M059J (cell line): ENCODE results near the gene DZIP3. TPM values are rescaled to one million over a fixed set of nuclear protein-coding genes. Genes with fewer than 3 reads are reported as not detected.

ENCODE experiments used
- DNase-seq: peaks from one replicate; pipeline ENCODE4 v3.0.0-alpha.2; 2012; ENCODE audit warnings: low read depth
- total RNA-seq: library from RNA; depleted of rRNA; stranded (reverse); fragments of >200 nt; shearing (Covaris generic); gene quantifications from 2 replicates; pipeline ENCODE4 v1.2.3, GENCODE V29; 2014; rRNA removed

Gene DZIP3
- total RNA-seq, 1 experiment from 2014 or later = 14.6 TPM

DNA sequence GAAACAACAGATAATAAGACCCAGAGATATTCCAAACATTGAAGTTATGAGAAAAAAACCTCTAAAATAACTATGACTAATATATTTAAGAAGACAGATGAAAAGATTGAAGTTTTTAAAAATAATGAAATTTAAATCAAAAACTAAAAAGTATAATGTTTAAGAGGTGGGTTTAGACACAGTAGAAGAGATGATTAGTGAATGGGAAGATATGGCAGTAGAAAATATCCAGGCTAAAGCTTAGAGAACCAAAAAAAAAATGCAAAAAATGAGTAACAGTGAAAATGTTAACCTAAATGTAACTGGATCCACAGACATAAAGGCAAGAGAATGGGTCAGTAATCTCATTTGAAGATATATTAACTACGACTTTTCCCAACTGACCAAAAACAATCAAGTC, 115.5 kb downstream of the DZIP3 start:
- no peak for DNase-seq

GRCh38 chr3:108713009-108713516, 123.5 kb downstream of the DZIP3 start:
- DNase-seq = no peak

- DNase-seq = no peak
Measured at GRCh38 chr3:108713816-108714215, 124.3 kb downstream of the DZIP3 start.

DNA sequence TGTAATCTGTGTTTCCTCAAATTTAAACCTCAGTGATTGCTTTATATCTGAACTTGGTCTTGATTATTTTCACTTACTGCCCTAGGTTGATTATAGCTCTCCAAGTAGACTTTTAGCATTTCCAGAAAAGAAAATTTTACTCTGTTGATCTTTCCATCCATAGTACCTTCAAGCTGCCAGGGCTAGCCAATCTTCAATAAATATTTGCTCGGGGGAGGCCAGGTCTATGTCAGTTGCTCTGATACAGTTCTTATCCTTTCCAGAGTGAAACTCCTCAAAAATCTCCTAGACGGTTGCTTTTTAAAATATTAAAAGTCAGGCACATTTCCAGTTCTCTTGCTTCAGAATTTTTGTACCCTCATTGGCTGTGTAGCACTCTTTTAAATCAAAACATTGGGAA, 128.9 kb downstream of the DZIP3 start:
- DNase-seq = no peak

DNA sequence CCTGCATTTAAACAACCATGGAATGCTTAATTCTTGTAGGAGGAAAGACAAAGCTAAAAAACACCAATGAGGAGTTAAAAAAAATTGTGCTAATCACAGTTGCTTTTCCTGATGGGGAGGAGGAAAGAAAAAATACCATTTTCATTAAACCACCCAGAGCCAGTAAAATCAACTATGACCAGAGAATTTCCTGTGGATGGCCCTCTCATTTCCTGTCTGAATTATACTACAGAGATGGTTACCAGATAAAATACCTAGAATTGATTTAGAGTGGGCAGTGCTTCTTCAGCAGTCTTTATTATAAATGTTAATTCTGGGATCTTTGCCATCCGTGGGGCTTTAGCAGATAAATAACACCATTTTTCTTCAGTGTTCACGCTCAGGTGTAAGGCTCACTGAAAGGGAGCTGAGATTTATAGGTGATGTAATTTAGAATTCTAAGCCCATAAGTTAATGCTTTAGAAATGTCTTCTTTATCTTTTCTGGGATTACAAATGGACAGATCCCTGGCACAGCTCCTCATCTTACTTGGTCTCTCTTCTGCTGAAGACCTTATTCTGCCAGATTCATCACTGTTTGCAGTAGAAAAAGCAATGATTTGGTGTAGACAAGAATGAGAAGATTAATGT, 129.8 kb downstream of the DZIP3 start:
- peak; percentile 22 for DNase-seq

GRCh38 chr3:108722724-108723123, 133.2 kb downstream of the DZIP3 start:
- DNase-seq = no peak

- DNase-seq = no peak
Measured at GRCh38 chr3:108724101-108724500, 134.6 kb downstream of the DZIP3 start.

GRCh38 chr3:108728105-108728504, 138.6 kb downstream of the DZIP3 start:
- no peak for DNase-seq

- DNase-seq = no peak
Measured at GRCh38 chr3:108728934-108729333, 139.4 kb downstream of the DZIP3 start.

DNA sequence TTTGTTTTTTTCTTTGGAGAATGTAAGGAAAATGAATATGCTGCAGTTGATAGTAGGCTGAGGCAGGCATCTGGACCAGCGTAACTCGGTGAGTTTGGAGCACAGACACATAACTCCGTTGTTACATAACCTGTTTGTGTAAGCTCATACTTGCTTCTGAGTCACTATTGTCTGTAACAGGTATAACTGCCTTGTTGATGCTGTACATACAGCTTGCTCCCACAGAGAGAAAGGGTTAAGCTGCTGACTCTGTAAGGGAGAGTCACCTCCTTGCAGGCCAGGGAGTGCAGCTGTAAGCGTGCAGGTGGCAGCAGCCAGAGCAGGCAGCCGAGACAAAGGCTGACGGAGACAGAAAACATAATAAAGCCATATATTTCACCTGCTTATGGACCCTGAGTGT, 147.3 kb downstream of the DZIP3 start:
- DNase-seq = no peak

DNA sequence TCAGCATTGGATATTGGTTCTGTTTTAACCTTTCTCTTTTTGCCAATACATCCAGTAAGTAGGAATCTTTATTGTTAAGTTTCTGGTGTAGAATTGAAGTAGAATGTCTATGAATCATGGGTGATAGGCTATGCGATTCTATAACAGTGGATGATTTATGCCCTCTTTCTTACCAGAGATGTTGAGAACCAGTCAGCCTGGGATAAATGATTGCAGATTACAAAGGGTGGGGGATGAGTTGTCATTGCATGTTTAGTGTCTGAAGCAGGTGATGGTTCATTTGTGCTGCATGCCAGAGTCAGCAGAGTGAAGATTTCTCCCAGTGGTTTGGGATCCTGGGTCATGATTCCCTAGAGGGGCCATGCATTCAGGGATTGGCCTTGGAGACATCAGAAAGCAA, 153.4 kb downstream of the DZIP3 start:
- no peak for DNase-seq

Other genes with a start within 250 kb of the DZIP3 start
- 0.05 and 0.44 TPM in 2 replicates for gene MYH15, start 79.1 kb upstream of the DZIP3 start, total RNA-seq
- gene CIP2A, start 284 bp upstream of the DZIP3 start, total RNA-seq = 40.5 and 61.4 TPM in 2 replicates
- not detected in 2 replicates for gene RETNLB, start 167.7 kb downstream of the DZIP3 start, total RNA-seq
- gene TRAT1, start 233.1 kb downstream of the DZIP3 start, total RNA-seq = not detected in 2 replicates